Measurements from ENCODE around the gene ZNF432. TPM values are rescaled to one million over a fixed set of nuclear protein-coding genes. Genes with fewer than 3 reads are reported as not detected.
"Not testable (repeated sequence)": the region's sequence is repeated elsewhere in the genome, so short reads cannot be mapped to it uniquely, and the experiment has no call there.

Gene ZNF432
- total RNA-seq, 3 donors from 2014 or later (not counting 1 experiment from before 2014, with no cell fraction given) = 19.7 to 33.7 (median 32.4) TPM

- Histone ChIP-seq H3K27me3 (ENCODE audit: control insufficient read depth, insufficient read depth, low read length) (no peaks in the 10 kb centered on the region), H3K9me3 (ENCODE audit: control insufficient read depth, insufficient read depth, low read length) (peaks cover 42% of the 10 kb centered on the region), H3K4me3 (ENCODE audit: low read length) (peak within 1 kb of the TSS; percentile 84), H3K36me3 (ENCODE audit: control insufficient read depth, insufficient read depth, low read length) (peaks cover 22% of the 10 kb centered on the region), H3K27ac (ENCODE audit: low read length) (peak within 1 kb of the TSS; percentile 93), H3K4me1 (ENCODE audit: control insufficient read depth, insufficient read depth, low read length) (peaks cover 7% of the 10 kb centered on the region)
- H3K4me3 Mint-ChIP-seq = peak within 1 kb of the TSS; percentile 89
- H3K36me3 Mint-ChIP-seq = peaks cover 45% of the 10 kb centered on the region
- peaks cover under 1 to 8% of the 10 kb centered on the region in 2 donors for H3K9me3 Mint-ChIP-seq
- DNase-seq = peak; percentile 90
- TF ChIP-seq CTCF (IDR thresholded peaks at IDR 0.05) = no peak
- peaks cover 24 to 30% of the 10 kb centered on the region in 2 donors for H3K4me1 Mint-ChIP-seq
- ATAC-seq = peak; percentile 83 to 94 (median 87)
- under 1% methylated on average over 53 of the region's 53 CpGs for WGBS (ENCODE audit: insufficient coverage)
- intact Hi-C loops (cut with micrococcal nuclease) = loop anchor here (1.0 kb wide), 3 partner anchors 20 to 42 kb away; partner anchors contain the start of genes ZNF350 and ZNF615
- H3K27me3 Mint-ChIP-seq (ENCODE audit: low read depth in 2 of 2) = no peaks in the 10 kb centered on the region
- peak within 1 kb of the TSS; percentile 94 to 99 for H3K27ac Mint-ChIP-seq
Measured at GRCh38 chr19:52028027-52028779, 20.4 kb downstream of the ZNF432 start, which contains the start of gene ZNF614. Gene ZNF614 (minus strand): TSS chr19:52028379. CDS start chr19:52025745, 2,634 bp downstream.

GRCh38 chr19:52026255-52026990 is 22.2 kb downstream of the ZNF432 start:
- Mint-ChIP-seq H3K4me1 (peaks cover 24 to 30% of the 10 kb centered on the region in 2 donors), H3K27ac (peak overlapping the region; percentile 94 to 99), H3K36me3 (peaks cover 49% of the 10 kb centered on the region), H3K9me3 (peaks cover 3 to 15% of the 10 kb centered on the region in 2 donors), H3K4me3 (peak overlapping the region; percentile 42)
- intact Hi-C loops (cut with micrococcal nuclease); DNase-seq; H3K27me3 Mint-ChIP-seq (ENCODE audit: low read depth in 2 of 2); H3K27ac ChIP-seq (ENCODE audit: low read length); H3K4me3 ChIP-seq (ENCODE audit: low read length); H3K4me1 ChIP-seq (ENCODE audit: control insufficient read depth, insufficient read depth, low read length); ATAC-seq; H3K27me3 ChIP-seq (ENCODE audit: control insufficient read depth, insufficient read depth, low read length): not testable (repeated sequence)
- H3K36me3 ChIP-seq (ENCODE audit: control insufficient read depth, insufficient read depth, low read length) = peaks cover 27% of the 10 kb centered on the region
- H3K9me3 ChIP-seq (ENCODE audit: control insufficient read depth, insufficient read depth, low read length) = peaks cover 41% of the 10 kb centered on the region
- 97% methylated on average over 14 of the region's 15 CpGs for WGBS (ENCODE audit: insufficient coverage)

- Mint-ChIP-seq H3K4me1 (peaks cover 24 to 30% of the 10 kb centered on the region in 2 donors), H3K36me3 (peaks cover 57% of the 10 kb centered on the region), H3K9me3 (peaks cover 6 to 23% of the 10 kb centered on the region in 2 donors)
- ATAC-seq; H3K27ac Mint-ChIP-seq; H3K4me3 Mint-ChIP-seq; intact Hi-C loops (cut with micrococcal nuclease); H3K27ac ChIP-seq (ENCODE audit: low read length); H3K27me3 ChIP-seq (ENCODE audit: control insufficient read depth, insufficient read depth, low read length); H3K4me1 ChIP-seq (ENCODE audit: control insufficient read depth, insufficient read depth, low read length); DNase-seq; H3K4me3 ChIP-seq (ENCODE audit: low read length); H3K27me3 Mint-ChIP-seq (ENCODE audit: low read depth in 2 of 2): not testable (repeated sequence)
- peaks cover 46% of the 10 kb centered on the region for H3K36me3 ChIP-seq (ENCODE audit: control insufficient read depth, insufficient read depth, low read length)
- WGBS (ENCODE audit: insufficient coverage) = 98% methylated on average over 4 of the region's 4 CpGs
- peaks cover 51% of the 10 kb centered on the region for H3K9me3 ChIP-seq (ENCODE audit: control insufficient read depth, insufficient read depth, low read length)
Measured at GRCh38 chr19:52024478-52024877, 24.2 kb downstream of the ZNF432 start.

GRCh38 chr19:52022193-52022592 is 26.4 kb downstream of the ZNF432 start:
- Mint-ChIP-seq H3K27me3 (ENCODE audit: low read depth in 2 of 2) (no peaks in the 10 kb centered on the region), H3K36me3 (peaks cover 73% of the 10 kb centered on the region), H3K4me3 (no peak overlapping the region), H3K4me1 (peaks cover 5 to 12% of the 10 kb centered on the region in 2 donors), H3K27ac (no peak overlapping the region), H3K9me3 (peaks cover 8 to 26% of the 10 kb centered on the region in 2 donors)
- no peak for DNase-seq
- Histone ChIP-seq H3K9me3 (ENCODE audit: control insufficient read depth, insufficient read depth, low read length) (peaks cover 65% of the 10 kb centered on the region), H3K4me3 (ENCODE audit: low read length) (no peak overlapping the region), H3K36me3 (ENCODE audit: control insufficient read depth, insufficient read depth, low read length) (peaks cover 68% of the 10 kb centered on the region), H3K4me1 (ENCODE audit: control insufficient read depth, insufficient read depth, low read length) (no peaks in the 10 kb centered on the region), H3K27me3 (ENCODE audit: control insufficient read depth, insufficient read depth, low read length) (no peaks in the 10 kb centered on the region), H3K27ac (ENCODE audit: low read length) (no peak overlapping the region)
- WGBS (ENCODE audit: insufficient coverage) = 98% methylated on average over 14 of the region's 15 CpGs
- no peak for TF ChIP-seq CTCF (IDR thresholded peaks at IDR 0.05)
- no peak for ATAC-seq
- intact Hi-C loops (cut with micrococcal nuclease) = no loop called here
